Lung microvascular endothelial cell (primary cell): ENCODE measurements around the gene RCAN2. TPM values are rescaled to one million over a fixed set of nuclear protein-coding genes. Genes with fewer than 3 reads are reported as not detected.

Experiments
- DNase-seq, 2 donors: peaks; one replicate each; pipeline versions ENCODE4 v3.0.0 to v3.0.0-alpha.2; 2010; ENCODE audit warnings: low read depth in 2 of 2
- total RNA-seq: library from RNA; depleted of rRNA; stranded (reverse); fragments of >200 nt; gene quantifications from 2 replicates; pipeline ENCODE4 v1.2.1, GENCODE V29; 2014

Gene RCAN2
- total RNA-seq, 1 donor from 2014 or later: not detected

DNA sequence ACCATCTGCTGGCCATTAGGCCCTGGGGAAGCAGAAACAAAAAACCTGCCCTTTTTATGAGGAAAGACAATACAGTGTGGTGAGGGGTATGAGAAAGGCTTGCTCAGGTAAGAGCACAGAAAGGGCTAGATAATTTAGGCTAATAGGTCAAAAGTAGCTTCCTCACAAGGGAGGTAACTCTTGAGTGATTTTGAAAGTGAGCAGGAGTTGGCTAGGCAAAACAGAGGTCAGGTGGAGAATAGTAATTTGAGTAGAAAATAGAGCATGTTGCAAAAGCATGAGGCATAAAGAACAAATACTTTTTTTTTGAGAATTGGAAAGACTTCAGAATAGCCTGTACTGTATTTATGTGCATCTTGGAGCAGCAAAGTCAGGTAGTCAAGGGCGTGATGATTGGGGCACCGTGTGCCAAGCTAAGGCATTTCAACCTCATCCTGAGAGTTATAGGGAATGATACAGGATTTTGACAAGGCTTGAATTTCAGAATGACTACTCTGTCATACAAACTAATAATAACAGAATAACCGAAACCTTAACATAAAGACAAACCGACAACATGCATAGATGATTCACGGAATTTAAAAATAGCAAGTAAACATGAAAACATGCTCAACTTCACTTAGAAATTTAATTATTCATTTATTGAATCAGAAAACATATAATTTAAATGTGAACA is 197.5 kb downstream of the RCAN2 start:
- no peak for DNase-seq

DNA sequence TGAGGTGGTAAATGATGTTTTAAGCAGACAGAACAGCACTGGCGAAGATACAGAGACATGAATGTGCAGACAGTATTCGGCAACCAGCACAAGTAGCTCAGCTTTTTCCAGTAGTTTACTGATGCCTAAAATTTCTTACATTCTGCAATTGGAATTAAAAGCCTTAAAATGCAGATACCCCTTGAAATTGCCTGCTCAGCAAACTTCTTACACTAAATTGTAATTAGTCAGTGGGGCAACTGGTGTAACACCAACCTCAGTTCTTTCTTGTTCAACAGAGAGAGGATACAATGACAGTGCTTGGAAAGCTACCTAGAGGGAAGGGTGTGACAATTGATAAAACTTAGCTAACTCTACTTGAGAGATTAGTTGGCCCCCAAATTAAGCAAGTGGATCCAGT is 199.4 kb downstream of the RCAN2 start:
- DNase-seq: no peak

DNA sequence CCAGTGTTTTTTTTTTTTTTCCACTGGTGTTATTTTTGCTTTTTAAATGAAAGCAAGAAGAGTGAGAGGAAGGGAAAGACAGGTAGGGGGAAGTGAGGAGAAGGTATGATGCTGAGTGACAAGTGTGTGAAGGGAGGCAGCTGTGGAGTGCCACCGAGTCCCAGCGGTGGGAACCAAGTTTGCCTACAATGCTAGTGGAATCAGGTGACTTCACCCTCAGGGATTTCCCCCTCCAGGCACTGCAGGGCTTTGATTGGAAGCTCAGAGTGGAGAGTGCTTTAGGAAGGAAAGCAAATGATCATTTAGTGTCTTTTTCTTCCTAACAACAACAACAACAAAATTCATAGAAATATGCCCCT is 200.0 kb downstream of the RCAN2 start:
- DNase-seq: peak in 1 of 2 donors; percentile 30

DNA sequence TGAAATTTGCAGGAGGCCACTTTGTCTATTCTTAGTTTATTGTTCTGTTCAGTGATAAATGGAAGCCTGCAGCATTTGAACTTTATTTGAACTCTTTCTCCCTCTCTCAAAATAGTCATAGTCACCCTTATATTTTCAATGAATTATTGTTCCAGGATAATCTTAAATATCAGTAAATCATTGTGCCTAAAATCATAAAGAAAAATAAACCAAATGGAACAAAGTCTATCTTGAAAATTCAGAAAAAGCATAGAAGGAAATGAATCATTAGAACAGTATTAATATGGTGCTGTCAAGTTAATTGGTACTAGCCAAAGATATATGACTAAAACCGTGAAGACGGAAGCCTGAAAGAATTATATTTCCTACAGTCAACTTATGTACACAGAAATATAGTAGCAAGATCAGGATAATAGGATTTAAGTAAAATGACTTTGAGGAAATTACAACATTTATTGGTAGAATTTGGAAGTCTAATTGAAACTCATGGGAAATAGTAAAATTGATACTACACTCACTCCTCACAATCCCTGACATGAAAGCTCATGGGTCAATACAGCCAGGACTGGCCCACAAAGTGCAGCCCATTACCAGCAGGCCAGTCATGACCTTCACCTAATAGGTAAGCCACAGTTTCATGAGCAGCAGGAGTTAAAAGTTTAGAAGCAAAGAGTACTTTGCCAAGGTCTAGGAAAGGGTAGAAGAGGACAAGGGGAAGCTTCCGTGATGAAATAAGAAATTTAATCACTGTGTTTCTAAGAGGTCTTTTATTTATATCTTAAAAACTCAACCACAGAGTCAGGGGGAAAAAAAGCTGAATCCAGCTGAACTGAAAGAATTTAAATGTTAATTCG is 200.6 kb downstream of the RCAN2 start:
- peak; percentile 5 to 37 for DNase-seq

DNA sequence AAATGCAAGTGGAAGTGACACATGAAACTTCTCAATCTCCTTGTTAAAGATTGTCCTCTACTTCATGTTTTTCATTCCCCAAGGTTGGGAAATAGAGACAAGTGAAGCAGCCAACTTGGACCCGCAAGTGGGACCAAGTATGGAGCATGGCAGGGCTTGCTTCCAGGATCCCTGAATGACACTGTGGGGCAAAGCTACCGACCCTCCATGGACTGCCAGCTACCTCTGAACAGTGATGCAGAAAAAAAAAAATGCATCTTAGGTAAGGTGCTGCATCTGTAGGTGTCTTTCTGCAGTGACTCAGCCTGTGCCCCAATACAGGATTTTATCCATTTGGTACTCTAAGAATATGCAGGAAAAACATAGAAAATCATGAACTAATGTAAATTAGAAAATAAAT is 201.4 kb downstream of the RCAN2 start:
- no peak for DNase-seq

DNA sequence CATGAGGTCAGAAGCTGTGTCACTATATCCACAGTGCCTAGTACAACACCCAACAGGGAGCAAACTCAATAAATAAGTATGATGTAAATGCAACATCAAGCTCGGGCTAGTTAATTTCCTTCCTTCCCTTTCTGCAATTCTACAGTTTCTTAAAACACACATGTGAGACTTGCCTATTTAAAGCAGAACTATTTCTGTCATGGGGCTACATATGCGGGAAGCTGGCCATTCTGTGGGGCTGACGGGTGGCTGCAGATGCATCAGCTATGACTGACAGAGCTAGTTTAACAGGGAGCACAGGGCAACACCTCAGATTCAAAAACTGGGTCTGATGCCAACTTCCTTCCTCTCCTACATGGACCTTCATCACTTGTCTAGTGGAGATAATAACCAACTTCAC is 202.4 kb downstream of the RCAN2 start:
- DNase-seq: no peak

DNA sequence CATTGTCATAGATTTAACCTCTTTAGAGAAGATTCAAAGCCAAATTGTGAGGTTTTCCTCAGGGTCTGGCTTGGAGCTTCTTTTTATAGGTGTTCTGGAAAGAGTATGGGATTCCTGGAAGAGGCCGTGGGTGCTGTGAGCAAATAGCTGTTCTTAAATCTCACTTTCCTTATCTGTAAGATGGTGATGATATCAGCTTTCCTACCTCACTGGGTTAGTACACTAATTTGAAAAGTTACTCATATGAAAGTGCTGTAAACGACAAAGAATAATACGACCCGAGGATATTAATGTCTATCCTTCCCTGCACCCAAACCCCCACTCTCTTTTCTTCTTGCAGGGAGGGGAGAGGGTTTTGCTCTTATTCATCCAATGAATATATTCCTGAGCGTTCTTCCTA is 203.6 kb downstream of the RCAN2 start:
- no peak for DNase-seq

DNA sequence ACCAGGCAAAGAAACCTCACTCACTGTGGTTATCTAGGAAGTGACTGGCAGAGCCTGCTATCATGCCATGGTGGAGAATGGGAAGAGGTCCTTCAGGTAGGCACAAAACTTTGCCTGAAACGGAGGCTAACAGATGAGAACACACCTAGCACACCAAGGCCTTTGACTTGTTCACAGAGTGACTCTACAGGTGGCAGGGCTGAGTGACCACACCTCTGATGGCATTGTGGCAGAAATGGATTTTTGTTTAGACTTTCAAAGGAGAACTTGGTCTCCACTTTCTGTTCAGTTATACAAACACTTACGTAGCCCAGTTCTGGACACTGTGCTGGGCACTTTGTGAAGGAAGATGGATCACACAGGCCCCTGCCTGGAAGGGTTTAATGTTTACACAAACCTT is 204.2 kb downstream of the RCAN2 start:
- DNase-seq: no peak

DNA sequence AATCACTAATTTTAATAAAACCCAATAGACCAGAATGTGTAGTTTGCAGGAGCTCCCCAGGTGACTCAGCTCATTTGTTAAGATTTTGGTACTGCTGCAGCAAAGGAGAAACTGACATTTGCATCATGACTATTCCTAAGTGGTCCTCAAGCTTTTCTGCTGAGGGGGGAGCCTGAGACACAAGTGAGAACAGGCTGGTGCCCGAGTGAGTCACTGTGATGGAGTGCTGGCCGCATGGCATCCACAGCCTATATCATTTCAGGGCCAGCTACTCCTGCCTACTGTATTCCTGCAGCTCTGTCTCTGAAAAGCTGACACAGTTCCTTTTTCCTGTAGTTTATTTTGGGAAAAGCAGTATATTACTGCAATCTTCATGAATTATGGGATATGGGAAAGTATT is 206.8 kb downstream of the RCAN2 start:
- DNase-seq: no peak

DNA sequence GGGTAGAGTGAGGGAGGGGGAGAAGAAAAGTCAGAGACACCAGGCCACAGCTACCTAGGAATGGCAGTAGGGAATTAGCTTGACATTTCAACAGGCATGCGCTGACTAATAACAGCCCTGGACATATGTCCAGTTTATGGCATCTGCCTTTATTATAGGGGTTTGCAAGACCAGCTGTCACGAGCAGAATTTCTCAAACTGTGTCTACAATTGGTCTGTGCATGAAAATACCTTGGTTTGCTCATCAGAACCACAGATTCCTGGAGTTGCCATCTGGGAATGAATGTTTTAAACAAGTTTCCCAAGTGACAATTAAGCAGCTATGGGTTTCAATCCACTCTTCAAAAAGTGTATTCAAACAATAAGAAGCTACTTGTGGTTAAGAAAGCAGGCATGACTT is 210.1 kb downstream of the RCAN2 start:
- no peak for DNase-seq

DNA sequence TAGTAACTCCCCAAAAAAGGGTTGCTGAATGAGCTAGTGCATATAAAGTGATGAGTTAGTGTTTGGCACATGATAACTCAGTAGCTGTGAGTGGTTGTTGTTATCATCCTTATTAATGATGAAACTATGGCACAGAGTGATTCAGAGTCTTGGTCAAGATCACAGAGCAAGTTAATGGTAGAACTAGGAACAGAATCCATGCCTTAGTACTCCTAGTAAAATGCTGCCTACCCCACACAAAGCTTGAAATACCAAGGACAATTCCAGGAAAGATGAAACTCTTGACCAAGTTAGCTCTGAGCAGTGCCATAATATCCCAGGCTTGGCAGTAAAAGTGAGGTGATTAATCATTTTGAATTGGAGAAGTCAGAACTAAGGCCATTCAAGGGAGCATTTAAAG is 211.4 kb downstream of the RCAN2 start:
- no peak for DNase-seq

DNA sequence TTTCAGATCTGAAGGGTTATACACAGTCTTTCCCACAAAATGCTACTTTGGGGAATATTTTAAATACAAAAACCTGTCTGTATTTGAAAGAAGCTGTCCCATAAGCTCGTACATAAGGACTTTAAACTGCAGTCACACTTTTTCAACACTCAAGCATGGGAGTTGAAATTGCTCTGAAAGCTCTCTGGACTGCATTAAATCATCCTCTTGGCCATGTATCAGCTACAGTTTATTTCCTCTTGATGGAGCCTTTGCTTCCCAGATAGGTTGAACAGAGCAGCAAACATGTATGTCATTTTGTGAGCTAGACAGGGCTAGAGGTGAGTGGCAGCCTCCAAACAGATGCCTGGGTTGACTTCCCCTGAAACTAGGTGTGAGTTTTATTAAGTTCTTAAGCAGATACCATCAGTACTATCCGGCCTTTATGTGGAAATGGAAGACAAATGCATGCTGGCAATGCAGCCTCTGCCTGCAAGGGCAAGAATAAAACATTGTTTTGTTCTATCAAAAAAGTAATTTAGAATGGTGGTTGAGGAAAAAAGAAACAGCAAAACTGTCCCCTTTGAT is 214.6 kb downstream of the RCAN2 start:
- no peak for DNase-seq

DNA sequence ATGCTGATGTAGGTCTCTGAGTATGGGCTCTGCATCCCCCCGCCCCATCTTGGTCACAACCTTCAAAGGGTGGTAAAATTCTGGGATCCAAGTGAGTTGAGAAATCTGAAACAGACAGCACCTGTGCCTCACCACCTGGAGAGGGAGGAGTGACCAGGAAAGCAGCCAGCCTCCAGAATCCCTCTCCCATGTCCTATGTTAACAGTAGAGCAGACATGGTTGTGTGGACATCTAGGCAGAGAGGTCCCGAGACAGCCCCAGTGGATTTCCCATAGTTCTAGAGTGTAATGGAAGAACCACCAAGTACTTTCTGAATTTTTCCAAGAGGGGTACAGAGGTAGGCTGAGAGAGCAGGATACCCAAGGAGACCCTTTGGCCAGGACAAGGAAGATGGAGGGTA is 216.7 kb downstream of the RCAN2 start:
- no peak for DNase-seq

DNA sequence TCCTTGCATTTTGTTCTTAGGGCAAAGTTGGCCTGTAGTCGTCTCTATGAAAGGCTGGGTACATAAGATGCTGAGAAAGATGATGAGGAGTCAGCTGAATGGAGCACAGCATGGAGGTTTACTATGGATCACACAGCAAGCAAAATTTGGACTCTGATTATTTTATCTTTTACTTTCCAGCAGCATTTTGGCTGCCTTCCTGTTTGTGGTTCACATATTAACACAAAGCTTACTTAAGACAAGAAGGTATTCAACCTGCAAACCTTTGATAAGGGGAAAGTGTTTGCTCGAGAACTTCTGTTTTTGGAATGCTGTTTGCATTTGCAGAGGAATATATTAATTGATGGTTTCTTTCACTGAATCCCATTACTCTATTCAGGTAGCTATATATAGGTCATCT is 217.3 kb downstream of the RCAN2 start:
- DNase-seq: no peak

DNA sequence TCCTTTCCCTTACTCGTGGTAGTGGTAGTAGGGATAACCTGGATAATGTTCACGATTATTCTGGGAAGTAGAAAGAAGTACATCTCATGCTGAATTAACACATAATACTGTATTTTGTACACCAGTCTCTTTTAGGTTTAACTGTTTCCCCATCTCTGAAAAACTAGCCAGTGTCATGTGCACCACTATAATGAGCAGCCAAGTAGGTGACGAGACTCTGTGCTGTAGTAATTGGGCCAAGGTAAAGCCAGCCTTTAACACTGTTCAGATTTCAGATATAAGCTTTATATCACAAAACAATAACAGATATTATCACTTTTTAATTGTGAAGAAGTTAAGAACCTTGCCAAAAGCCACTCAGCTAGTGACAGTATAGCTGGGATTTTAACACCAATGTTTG is 219.5 kb downstream of the RCAN2 start:
- DNase-seq: no peak

DNA sequence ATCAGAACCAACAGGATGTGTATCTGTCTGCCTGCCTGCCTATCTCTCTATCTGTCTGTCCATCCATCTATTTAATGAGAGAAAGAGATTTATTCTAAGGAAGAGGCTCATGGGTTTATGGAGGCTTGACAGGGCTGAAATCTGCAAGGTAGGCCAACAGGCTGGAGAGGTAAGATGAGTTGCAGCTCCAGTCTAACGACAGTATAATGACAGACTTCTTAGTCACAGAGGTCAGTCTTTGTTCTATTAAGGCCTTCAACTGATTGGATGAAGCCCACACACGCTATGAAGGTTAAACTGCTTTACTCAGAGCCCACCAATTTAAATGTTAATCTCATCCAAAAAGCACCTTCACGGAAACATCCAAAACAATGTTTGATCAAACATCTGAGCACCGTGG is 220.1 kb downstream of the RCAN2 start:
- no peak for DNase-seq

DNA sequence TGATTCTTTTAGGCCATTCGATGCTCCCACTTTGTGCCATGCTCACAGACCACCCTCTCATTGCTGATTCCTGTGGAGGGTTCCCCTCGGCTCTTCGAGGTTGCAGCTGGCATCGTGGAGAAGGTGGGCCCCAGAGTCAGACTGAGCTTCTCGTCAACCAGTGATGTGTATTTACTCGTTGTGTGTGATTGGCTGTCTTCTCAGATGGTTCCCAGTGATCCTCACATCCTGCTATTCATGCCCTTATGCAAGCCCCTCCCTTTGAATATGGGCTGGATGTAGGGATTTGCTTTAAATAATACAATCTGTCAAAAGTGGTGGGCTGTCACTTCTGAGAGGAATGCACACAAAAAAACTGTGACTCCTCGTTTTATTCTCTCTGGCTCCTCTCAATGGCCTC is 220.9 kb downstream of the RCAN2 start:
- DNase-seq: no peak

DNA sequence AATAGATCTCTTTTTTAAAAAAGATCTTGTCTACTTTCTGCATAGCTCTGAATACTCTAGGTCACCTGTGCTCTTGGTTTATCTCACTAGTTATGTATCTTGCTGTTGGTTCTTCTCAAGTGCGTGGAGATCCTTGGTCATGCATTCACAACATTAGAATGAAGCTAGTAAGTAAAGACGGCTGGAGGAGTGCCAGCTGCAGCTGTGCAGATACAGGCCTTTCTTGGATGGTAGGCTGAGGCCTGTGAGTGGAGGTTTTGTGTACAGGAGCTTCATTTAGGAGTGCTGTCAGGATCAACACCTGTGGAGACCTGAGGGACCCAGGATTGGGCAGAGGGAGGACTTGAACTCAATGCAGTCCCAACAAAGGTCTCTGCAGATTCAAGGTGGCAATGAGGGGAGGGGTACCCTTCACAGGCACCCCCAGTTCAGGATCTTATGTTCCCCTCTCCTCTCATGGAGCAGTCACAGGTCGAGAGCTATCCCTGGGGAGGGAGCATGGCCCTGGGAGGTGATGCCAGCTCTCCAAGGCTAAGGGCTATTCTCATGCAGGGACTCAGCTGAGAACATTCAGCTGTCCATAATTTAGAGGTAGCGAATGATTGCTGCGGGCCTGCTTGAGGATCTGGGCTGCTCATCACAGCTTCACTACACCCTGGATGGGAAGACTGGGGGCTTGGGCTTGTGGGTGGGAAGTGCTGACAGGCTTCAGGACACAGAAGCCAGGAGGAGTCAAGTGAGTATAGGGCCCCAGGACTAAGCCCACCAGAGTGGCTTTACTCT is 221.6 kb downstream of the RCAN2 start:
- DNase-seq: no peak

DNA sequence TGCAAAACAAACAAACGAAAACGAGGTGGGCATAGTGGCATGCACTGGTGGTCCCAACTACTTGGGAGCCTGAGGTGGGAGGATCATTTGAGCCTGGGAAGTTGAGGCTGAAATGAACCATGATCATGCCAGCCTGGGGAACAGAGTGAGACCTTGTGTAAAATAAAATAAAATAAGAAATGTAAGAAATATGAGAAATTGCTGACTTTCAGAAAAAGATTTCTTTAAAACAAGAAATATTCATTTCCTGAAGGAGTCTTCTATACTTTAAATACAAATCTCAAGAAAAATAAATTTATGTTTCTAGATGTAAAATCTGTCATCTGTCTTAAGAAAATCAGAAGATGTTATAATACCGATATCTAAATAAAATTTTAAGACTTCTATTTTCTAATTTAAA is 223.7 kb downstream of the RCAN2 start:
- DNase-seq: no peak

DNA sequence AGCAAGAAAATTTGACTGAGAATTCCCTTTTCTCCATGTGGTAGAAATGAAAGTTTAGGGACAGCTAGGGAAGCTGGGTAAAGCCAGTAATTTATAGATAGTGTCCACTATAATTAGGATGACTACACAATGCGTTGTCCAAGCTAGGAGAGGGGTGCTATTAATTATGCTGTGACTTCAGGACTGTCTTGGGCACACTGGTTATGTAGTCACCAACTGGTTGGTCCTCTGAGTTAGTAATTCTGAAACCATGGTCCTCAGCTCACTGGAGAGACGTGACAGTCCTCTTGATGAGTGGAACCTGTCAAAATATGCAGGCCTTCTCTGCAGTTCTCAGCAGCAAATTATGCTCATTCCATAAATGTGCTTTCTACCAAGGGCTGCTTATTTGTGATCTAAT is 225.9 kb downstream of the RCAN2 start:
- no peak for DNase-seq

DNA sequence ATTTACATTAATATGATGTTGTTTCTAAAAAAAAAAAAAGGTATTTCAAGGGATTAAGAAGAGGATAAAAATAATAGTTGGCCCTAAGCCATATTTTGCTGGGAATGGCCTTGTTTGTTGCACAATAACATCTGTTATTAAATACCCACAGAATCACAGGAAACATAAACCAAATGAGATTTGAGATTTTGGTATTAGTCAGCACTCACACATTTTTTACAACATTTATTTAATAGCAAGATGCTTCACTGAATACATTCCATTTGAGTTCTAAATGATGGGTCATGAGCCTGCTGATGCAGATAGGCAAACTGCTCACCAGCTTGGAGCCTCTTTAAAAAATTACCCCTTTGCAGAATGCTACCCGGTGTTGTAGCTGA is 227.6 kb downstream of the RCAN2 start:
- peak; percentile 20 to 23 for DNase-seq
